Body of pancreas (tissue), 4 donors: ENCODE data around the gene B4GALNT3. TPM values are rescaled to one million over a fixed set of nuclear protein-coding genes. Genes with fewer than 3 reads are reported as not detected.

Experiments used
- ATAC-seq: fragments of 150-250 bp; one replicate; pipeline ENCODE4 v1.9.1; 2016
- DNase-seq, 4 donors: peaks; one replicate each; pipeline ENCODE4 v3.0.0-alpha.2; 2019
- H3K27ac ChIP-seq, 4 donors: fragments of 200-600 bp; sonication (generic); 1 replicate in 3 of 4; 2 replicates in 1 of 4; pipeline versions ENCODE4 v1.5.1 to v1.6.1; 2016 to 2019; ENCODE audit warnings: mild to moderate bottlenecking in 1 of 4, mixed read lengths in 1 of 4, moderate library complexity in 1 of 4
- H3K27me3 ChIP-seq, 2 donors: fragments of 200-600 bp; sonication (generic); one replicate each; pipeline ENCODE4 v1.6.0; 2016; ENCODE audit warnings: mild to moderate bottlenecking in 1 of 2
- H3K36me3 ChIP-seq, 2 donors: fragments of 200-600 bp; sonication (generic); replicated peaks in 1 of 2; 2 replicates each; pipeline ENCODE4 v1.5.1; 2016; ENCODE audit warnings: low read depth in 2 of 2; ENCODE audit not compliant: insufficient read depth in 1 of 2
- H3K4me1 ChIP-seq: fragments of 200-600 bp; sonication (generic); one replicate; pipeline ENCODE4 v1.6.0; 2016
- H3K4me3 ChIP-seq, 2 donors: fragments of 200-600 bp; sonication (generic); 1 replicate in 1 of 2; 2 replicates in 1 of 2; pipeline ENCODE4 v1.5.1; 2016 to 2019
- H3K9me3 ChIP-seq, 3 donors: fragments of 200-600 bp; sonication (generic); 1 replicate in 2 of 3; 2 replicates in 1 of 3; pipeline ENCODE4 v1.5.1; 2016
- CTCF ChIP-seq, 7 experiments: fragments of 450-650 bp in 4 of 7; fragments of 200-600 bp in 3 of 7; sonication (generic) in 3 of 7; IDR thresholded peaks; one replicate each; pipeline ENCODE4 v1.5.1; 2016 to 2019; ENCODE audit warnings: antibody characterized with exemption in 7 of 7
- POLR2A ChIP-seq, 3 donors: fragments of 450-650 bp; IDR thresholded peaks; one replicate each; pipeline ENCODE4 v1.6.1; 2016; ENCODE audit warnings: antibody characterized with exemption in 3 of 3, mild to moderate bottlenecking in 2 of 3
- WGBS, 2 donors: methylation state at CpG; one replicate each; pipeline ENCODE4 v1.1.5; 2017; 5-methylcytosine and 5-hydroxymethylcytosine counted together
- intact Hi-C: fragments of 100-400 bp; cut with DNase I; formaldehyde crosslinking; loops from one replicate; pipeline ENCODE4 v1.15.1; 2023
- total RNA-seq, 2 donors: library from RNA; depleted of rRNA; stranded (reverse); fragments of >200 nt; gene quantifications; one replicate each; pipeline ENCODE4 v1.1.0, GENCODE V29; 2016

The B4GALNT3 gene
- total RNA-seq, 2 donors from 2014 or later: 4.0 to 9.3 TPM

- Histone ChIP-seq H3K9me3 (no peaks in the 10 kb centered on the region), H3K27me3 (no peaks in the 10 kb centered on the region), H3K27ac (no peak overlapping the region), H3K36me3 (no peaks in the 10 kb centered on the region), H3K4me1 (no peaks in the 10 kb centered on the region), H3K4me3 (no peak overlapping the region)
- WGBS, 2 donors: 71 to 82% methylated on average over 12 to 21 of the region's 21 CpGs
- DNase-seq (no peak), ATAC-seq (no peak)
- no peak for TF ChIP-seq CTCF (IDR thresholded peaks at IDR 0.05)
- no peak for TF ChIP-seq POLR2A (IDR thresholded peaks at IDR 0.05)
- intact Hi-C loops: no loop called here
Observed at GRCh38 chr12:559208-559905, 99.6 kb downstream of the B4GALNT3 start.

- 72 to 78% methylated on average over 14 of the region's 14 CpGs for WGBS, 2 donors
- TF ChIP-seq CTCF (IDR thresholded peaks at IDR 0.05): no peak
- TF ChIP-seq POLR2A (IDR thresholded peaks at IDR 0.05): no peak
- DNase-seq (no peak), ATAC-seq (no peak)
- no peaks in the 10 kb centered on the region for H3K9me3 ChIP-seq
- no peaks in the 10 kb centered on the region for H3K4me1 ChIP-seq
- no peaks in the 10 kb centered on the region for H3K27me3 ChIP-seq
- intact Hi-C loops: loop anchor here (10.0 kb wide), 1 partner anchor 395 kb away; no protein-coding TSS in a partner anchor
- no peaks in the 10 kb centered on the region for H3K36me3 ChIP-seq
- no peak overlapping the region for H3K27ac ChIP-seq
- no peak overlapping the region for H3K4me3 ChIP-seq
Observed at GRCh38 chr12:559906-560455, 100.2 kb downstream of the B4GALNT3 start.

- no peaks in the 10 kb centered on the region for H3K4me1 ChIP-seq
- ATAC-seq (no peak), DNase-seq (no peak)
- no peak overlapping the region for H3K27ac ChIP-seq
- no peaks in the 10 kb centered on the region for H3K27me3 ChIP-seq
- 74 to 78% methylated on average over 15 to 19 of the region's 19 CpGs for WGBS, 2 donors
- no peaks in the 10 kb centered on the region for H3K36me3 ChIP-seq
- no peaks in the 10 kb centered on the region for H3K9me3 ChIP-seq
- H3K4me3 ChIP-seq: no peak overlapping the region
- intact Hi-C loops: loop anchor here (10.0 kb wide), 1 partner anchor 394 kb away; no protein-coding TSS in a partner anchor
- TF ChIP-seq POLR2A (IDR thresholded peaks at IDR 0.05) (no peak), CTCF (IDR thresholded peaks at IDR 0.05) (no peak)
Observed at GRCh38 chr12:560691-561390, 101.1 kb downstream of the B4GALNT3 start.

- WGBS, 2 donors: 74 to 84% methylated on average over 3 to 14 of the region's 14 CpGs
- Histone ChIP-seq H3K4me1 (no peaks in the 10 kb centered on the region), H3K4me3 (no peak overlapping the region), H3K27ac (peak overlapping the region in 1 of 4 donors; percentile 68), H3K27me3 (no peaks in the 10 kb centered on the region), H3K9me3 (no peaks in the 10 kb centered on the region), H3K36me3 (no peaks in the 10 kb centered on the region)
- no peak for TF ChIP-seq POLR2A (IDR thresholded peaks at IDR 0.05)
- TF ChIP-seq CTCF (IDR thresholded peaks at IDR 0.05): no peak
- no peak for ATAC-seq
- DNase-seq: no peak
- intact Hi-C loops: loop anchor here (10.0 kb wide), 1 partner anchor 393 kb away; no protein-coding TSS in a partner anchor
Observed at GRCh38 chr12:561391-561705, 101.6 kb downstream of the B4GALNT3 start.
